Adrenal gland (tissue), 12 donors: ENCODE measurements around the gene FPR2. TPM values are rescaled to one million over a fixed set of nuclear protein-coding genes. Genes with fewer than 3 reads are reported as not detected.

Experiments
- DNase-seq, 7 donors: peaks; one replicate each; pipeline ENCODE4 v3.0.0-alpha.2; 2019 to 2020
- H3K27ac ChIP-seq, 5 donors: fragments of 200-600 bp; sonication (generic) in 4 of 5; 1 replicate in 3 of 5; 2 replicates in 2 of 5; pipeline versions ENCODE4 v1.5.1 to v1.8.0; 2016 to 2020; ENCODE audit warnings: mild to moderate bottlenecking in 1 of 5
- H3K27me3 ChIP-seq: fragments of 200-600 bp; 2 replicates; pipeline ENCODE4 v1.8.0; 2021
- H3K36me3 ChIP-seq, 2 donors: fragments of 200-600 bp; replicated peaks in 1 of 2; 1 replicate in 1 of 2; 2 replicates in 1 of 2; pipeline versions ENCODE4 v1.5.1 to v1.8.0; 2018 to 2022
- H3K4me1 ChIP-seq, 2 donors: fragments of 200-600 bp; replicated peaks in 1 of 2; 1 replicate in 1 of 2; 2 replicates in 1 of 2; pipeline versions ENCODE4 v1.5.1 to v1.8.0; 2018 to 2021
- H3K4me3 ChIP-seq, 4 donors: fragments of 200-600 bp; sonication (generic) in 3 of 4; one replicate each; pipeline ENCODE4 v1.5.1; 2016 to 2018
- H3K9me3 ChIP-seq, 3 donors: fragments of 200-600 bp; sonication (generic) in 1 of 3; replicated peaks in 1 of 3; 1 replicate in 2 of 3; 2 replicates in 1 of 3; pipeline versions ENCODE4 v1.5.1 to v1.8.0; 2016 to 2021
- POLR2A ChIP-seq, 2 donors: fragments of 450-650 bp; IDR thresholded peaks; one replicate each; pipeline ENCODE4 v1.6.1; 2017; ENCODE audit warnings: antibody characterized with exemption in 2 of 2, mild to moderate bottlenecking in 2 of 2, moderate library complexity in 1 of 2
- WGBS, 4 donors: extraction: QIAGEN DNeasy Blood & Tissue Kit in 2 of 4; methylation state at CpG; one replicate each; pipeline versions ENCODE4 v1.1.5 to v1.1.7; 2013 to 2017; 5-methylcytosine and 5-hydroxymethylcytosine counted together
- intact Hi-C, 2 donors: fragments of 100-400 bp; cut with DNase I; formaldehyde crosslinking; loops; one replicate each; pipeline versions ENCODE4 v1.14.1 to v1.15.0; 2022 to 2023
- polyA plus RNA-seq, 3 donors: library from polyadenylated mRNA; stranded (reverse); fragments of 200-250 nt in 2 of 3; fragments of 350-450 nt in 1 of 3; fragmentation: Illumina TruSeq in 1 of 3; extraction: RNeasy Lipid Tissue Mini Kit (QIAGEN cat#74804) in 1 of 3; gene quantifications; one replicate each; pipeline ENCODE4 v1.2.3, GENCODE V29; 2013 to 2014
- total RNA-seq, 9 donors: library from RNA; depleted of rRNA in 4 of 9; stranded (reverse); fragments of >200 nt in 4 of 9; fragments of 120-200 nt in 1 of 9; fragmentation: NEBNext Ultra II Directional in 1 of 9; extraction: Animal tissue kit (Norgen Biotek cat#: 25700) in 1 of 9; gene quantifications; one replicate each; pipeline versions ENCODE4 v1.1.0 to v1.2.4, GENCODE V29; 2013 to 2023
- TF ChIP-seq, protein P1 (sequence below), 6 experiments: fragments of 450-650 bp in 4 of 6; fragments of 200-600 bp in 2 of 6; sonication (generic) in 1 of 6; IDR thresholded peaks; 1 replicate in 5 of 6; 2 replicates in 1 of 6; pipeline versions ENCODE4 v1.5.1 to v1.8.0; 2016 to 2021; ENCODE audit warnings: antibody characterized with exemption in 6 of 6, mild to moderate bottlenecking in 2 of 6, moderate library complexity in 1 of 6
- donor health status: healthy with polysubstance abuse.
- donor health status: Bipolar disorder and iron deficiency.
- donor health status: DM: yes; HTN: yes; CAD: no.
- donor health status: DM: no; HTN: no; CAD: no.
- donor health status: DM: no; HTN: no; CAD: no.
- donor health status: DM: yes; HTN: yes; CAD: no.

FPR2 gene
- total and polyA plus RNA-seq, 12 donors, result 0.24 to 5.5 (median 1.9) TPM; not detected in 1

DNA sequence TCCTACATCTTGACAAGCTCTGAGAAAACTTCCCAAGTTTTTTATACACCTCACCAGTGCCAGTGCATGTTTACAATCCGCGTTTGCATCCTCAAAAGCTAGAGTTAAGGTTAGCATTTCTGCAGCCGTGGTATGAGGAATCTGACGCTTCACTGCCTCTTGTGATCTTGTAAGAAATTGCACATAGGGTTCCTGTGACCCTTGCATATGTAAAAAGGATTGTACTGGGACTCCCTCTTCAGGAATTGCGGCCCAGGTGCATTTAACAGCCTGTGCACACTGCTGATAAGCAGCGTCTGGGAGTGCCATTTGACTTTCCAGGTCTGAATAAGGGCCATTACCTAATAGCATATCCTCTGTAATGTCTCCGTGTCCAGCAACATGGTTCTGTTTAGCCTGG, 49.2 kb downstream of the FPR2 start:
- Histone ChIP-seq H3K4me1 (peaks cover 0 to 10% of the 10 kb centered on the region in 2 donors), H3K27me3 (no peaks in the 10 kb centered on the region), H3K27ac (peak overlapping the region in 1 of 5 donors; percentile 71), H3K4me3 (no peak overlapping the region), H3K9me3 (no peaks in the 10 kb centered on the region), H3K36me3 (no peaks in the 10 kb centered on the region)
- intact Hi-C loops, result no loop called here
- DNase-seq, result no peak
- 60 to 83% (median 77%) methylated on average over 5 to 7 of the region's 7 CpGs for WGBS, 4 donors
- TF ChIP-seq, protein P1, sequence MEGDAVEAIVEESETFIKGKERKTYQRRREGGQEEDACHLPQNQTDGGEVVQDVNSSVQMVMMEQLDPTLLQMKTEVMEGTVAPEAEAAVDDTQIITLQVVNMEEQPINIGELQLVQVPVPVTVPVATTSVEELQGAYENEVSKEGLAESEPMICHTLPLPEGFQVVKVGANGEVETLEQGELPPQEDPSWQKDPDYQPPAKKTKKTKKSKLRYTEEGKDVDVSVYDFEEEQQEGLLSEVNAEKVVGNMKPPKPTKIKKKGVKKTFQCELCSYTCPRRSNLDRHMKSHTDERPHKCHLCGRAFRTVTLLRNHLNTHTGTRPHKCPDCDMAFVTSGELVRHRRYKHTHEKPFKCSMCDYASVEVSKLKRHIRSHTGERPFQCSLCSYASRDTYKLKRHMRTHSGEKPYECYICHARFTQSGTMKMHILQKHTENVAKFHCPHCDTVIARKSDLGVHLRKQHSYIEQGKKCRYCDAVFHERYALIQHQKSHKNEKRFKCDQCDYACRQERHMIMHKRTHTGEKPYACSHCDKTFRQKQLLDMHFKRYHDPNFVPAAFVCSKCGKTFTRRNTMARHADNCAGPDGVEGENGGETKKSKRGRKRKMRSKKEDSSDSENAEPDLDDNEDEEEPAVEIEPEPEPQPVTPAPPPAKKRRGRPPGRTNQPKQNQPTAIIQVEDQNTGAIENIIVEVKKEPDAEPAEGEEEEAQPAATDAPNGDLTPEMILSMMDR (IDR thresholded peaks at IDR 0.05), result no peak
- TF ChIP-seq POLR2A (IDR thresholded peaks at IDR 0.05), result no peak

DNA sequence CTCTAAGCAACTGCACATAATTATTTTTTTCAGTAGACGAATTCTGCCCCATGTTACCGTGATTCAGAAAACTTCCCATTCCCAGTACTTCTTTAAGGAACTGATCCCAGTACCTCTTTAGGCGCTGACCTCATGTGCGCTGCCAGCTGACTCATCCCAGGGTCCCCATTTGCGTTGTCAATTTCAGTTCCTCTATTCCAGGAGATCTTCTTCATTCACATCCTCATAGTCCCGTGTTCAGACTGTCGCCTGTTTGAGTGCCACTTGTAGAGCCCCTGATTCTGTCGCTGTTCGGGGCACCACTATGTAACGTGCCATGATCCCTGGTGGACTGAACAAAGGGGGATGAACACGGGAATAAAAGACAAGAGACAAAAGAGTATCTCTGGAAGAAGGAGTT, 50.4 kb downstream of the FPR2 start:
- no peaks in the 10 kb centered on the region for H3K36me3 ChIP-seq
- intact Hi-C loops, result no loop called here
- H3K4me1 ChIP-seq, result peaks cover 0 to 10% of the 10 kb centered on the region in 2 donors
- no peaks in the 10 kb centered on the region for H3K9me3 ChIP-seq
- H3K27ac ChIP-seq, result peak overlapping the region in 3 of 5 donors; percentile 53 to 74 (median 56)
- DNase-seq, result peak in 6 of 7 donors; percentile 35 to 72 (median 46)
- no peaks in the 10 kb centered on the region for H3K27me3 ChIP-seq
- no peak overlapping the region for H3K4me3 ChIP-seq
- no peak for TF ChIP-seq POLR2A (IDR thresholded peaks at IDR 0.05)
- TF ChIP-seq, protein P1 (IDR thresholded peaks at IDR 0.05), result no peak
- 67 to 88% (median 76%) methylated on average over 11 of the region's 11 CpGs for WGBS, 4 donors

DNA sequence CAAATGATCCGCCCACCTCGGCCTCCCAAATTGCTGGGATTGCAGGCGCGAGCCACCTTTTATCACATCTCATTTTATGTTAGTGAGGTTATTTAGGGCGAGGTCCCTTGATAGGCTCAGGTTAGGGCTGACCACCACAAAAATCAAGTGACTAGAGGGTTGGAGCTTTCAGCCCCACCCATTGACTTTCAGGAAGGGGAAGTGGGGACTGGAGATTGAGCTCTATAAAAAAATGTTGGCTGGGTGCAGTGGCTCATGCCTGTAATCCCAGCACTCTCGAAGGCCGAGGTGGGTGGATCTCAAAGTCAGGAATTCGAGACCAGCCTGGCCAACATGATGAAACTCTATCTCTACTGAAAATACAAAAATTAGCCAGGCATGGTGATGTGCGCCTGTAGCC, 54.1 kb downstream of the FPR2 start:
- Histone ChIP-seq H3K27me3 (no peaks in the 10 kb centered on the region), H3K36me3 (no peaks in the 10 kb centered on the region), H3K4me1 (no peaks in the 10 kb centered on the region), H3K9me3 (no peaks in the 10 kb centered on the region), H3K27ac (no peak overlapping the region), H3K4me3 (no peak overlapping the region)
- peak in 1 of 7 donors; percentile 8 for DNase-seq
- intact Hi-C loops, result no loop called here
- no peak for TF ChIP-seq POLR2A (IDR thresholded peaks at IDR 0.05)
- TF ChIP-seq, protein P1 (IDR thresholded peaks at IDR 0.05), result no peak
- 82 to 91% (median 86%) methylated on average over 9 of the region's 9 CpGs for WGBS, 4 donors

DNA sequence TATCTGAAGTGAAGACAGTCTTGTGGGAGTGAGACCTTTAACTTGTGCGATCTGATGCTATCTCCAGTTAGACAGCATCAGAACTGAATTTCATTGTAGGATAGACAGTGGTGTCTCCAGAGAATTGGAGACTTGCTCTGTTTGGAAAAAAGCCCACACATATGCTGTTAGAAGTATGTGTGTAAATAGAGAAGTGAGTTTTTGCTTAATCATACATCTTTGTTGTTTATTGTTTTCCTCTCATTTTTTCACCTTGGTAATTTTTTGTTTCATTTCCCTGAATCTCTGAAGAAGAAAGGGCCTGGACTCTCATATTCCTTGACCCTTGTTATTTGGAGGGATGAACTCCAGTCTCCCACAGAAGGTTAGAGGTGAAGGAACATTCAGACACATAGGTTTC, 55.7 kb downstream of the FPR2 start:
- no peak for TF ChIP-seq POLR2A (IDR thresholded peaks at IDR 0.05)
- TF ChIP-seq, protein P1 (IDR thresholded peaks at IDR 0.05), result no peak
- Histone ChIP-seq H3K27me3 (no peaks in the 10 kb centered on the region), H3K4me3 (no peak overlapping the region), H3K9me3 (no peaks in the 10 kb centered on the region), H3K27ac (peak overlapping the region in 1 of 5 donors; percentile 4), H3K36me3 (no peaks in the 10 kb centered on the region), H3K4me1 (no peaks in the 10 kb centered on the region)
- DNase-seq, result no peak
- WGBS, 4 donors, result 79 to 100% (median 84%) methylated on average over 1 of the region's 1 CpG
- intact Hi-C loops, result no loop called here
